Measurements from ENCODE around the gene TNFRSF21. TPM values are rescaled to one million over a fixed set of nuclear protein-coding genes. Genes with fewer than 3 reads are reported as not detected.
A peak's percentile ranks its signal among the peaks of the same experiment; 100 is the strongest.

TNFRSF21 gene
- total RNA-seq, 2 donors from 2014 or later, result 24.6 to 26.0 TPM

DNA sequence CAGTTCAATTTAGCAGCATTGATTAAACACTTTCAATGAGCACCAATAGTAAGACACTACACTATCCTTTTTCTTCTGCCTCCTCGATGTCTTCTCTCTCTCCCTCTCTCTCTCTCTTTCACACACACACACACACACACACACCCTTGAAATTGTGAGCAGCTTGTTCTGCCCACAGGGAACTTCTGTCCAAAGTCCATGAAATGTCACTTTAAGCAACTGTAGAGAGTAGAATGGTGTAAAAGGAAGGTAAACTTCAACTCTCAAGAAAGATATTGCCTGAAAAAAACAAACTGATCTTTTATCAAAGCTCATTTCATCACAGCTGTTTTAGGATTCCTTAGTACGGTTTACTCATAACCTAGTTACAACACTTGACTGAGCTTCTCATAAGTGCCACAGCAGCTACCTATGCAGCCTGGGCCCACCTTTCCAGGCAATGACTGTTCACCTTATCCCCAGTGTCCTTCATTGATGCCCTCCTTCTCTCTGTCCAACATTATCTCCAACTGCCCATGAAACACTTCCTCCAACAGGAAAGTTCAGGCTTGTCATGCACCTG lies 107.0 kb downstream of the TNFRSF21 start:
- H3K27ac ChIP-seq, result no peak overlapping the region
- WGBS, 2 donors, result 79 to 85% methylated on average over 2 of the region's 2 CpGs
- H3K9me3 ChIP-seq, result no peaks in the 10 kb centered on the region
- ATAC-seq, result no peak
- intact Hi-C loops (cut with DNase I), result no loop called here
- TF ChIP-seq POLR2A (IDR thresholded peaks at IDR 0.05), result no peak
- no peak for DNase-seq
- H3K27me3 ChIP-seq, result no peaks in the 10 kb centered on the region
- H3K4me1 ChIP-seq, result no peaks in the 10 kb centered on the region
- no peaks in the 10 kb centered on the region for H3K36me3 ChIP-seq (replicated peaks in 1 of 2; ENCODE audit: insufficient read depth in 1 of 2, low read depth in 2 of 2)
- H3K4me3 ChIP-seq, result no peak overlapping the region

GRCh38 chr6:47200536-47201334 lies 109.0 kb downstream of the TNFRSF21 start:
- DNase-seq, result no peak
- no peaks in the 10 kb centered on the region for H3K27me3 ChIP-seq
- no peak overlapping the region for H3K4me3 ChIP-seq
- 60 to 65% methylated on average over 3 of the region's 3 CpGs for WGBS, 2 donors
- H3K27ac ChIP-seq, result peak overlapping the region in 2 of 4 donors; percentile 23 to 47
- H3K36me3 ChIP-seq (replicated peaks in 1 of 2; ENCODE audit: insufficient read depth in 1 of 2, low read depth in 2 of 2), result no peaks in the 10 kb centered on the region
- intact Hi-C loops (cut with DNase I), result no loop called here
- no peak for ATAC-seq
- no peaks in the 10 kb centered on the region for H3K9me3 ChIP-seq
- TF ChIP-seq CTCF (IDR thresholded peaks at IDR 0.05), result no peak
- TF ChIP-seq POLR2A (IDR thresholded peaks at IDR 0.05), result no peak
- no peaks in the 10 kb centered on the region for H3K4me1 ChIP-seq

DNA sequence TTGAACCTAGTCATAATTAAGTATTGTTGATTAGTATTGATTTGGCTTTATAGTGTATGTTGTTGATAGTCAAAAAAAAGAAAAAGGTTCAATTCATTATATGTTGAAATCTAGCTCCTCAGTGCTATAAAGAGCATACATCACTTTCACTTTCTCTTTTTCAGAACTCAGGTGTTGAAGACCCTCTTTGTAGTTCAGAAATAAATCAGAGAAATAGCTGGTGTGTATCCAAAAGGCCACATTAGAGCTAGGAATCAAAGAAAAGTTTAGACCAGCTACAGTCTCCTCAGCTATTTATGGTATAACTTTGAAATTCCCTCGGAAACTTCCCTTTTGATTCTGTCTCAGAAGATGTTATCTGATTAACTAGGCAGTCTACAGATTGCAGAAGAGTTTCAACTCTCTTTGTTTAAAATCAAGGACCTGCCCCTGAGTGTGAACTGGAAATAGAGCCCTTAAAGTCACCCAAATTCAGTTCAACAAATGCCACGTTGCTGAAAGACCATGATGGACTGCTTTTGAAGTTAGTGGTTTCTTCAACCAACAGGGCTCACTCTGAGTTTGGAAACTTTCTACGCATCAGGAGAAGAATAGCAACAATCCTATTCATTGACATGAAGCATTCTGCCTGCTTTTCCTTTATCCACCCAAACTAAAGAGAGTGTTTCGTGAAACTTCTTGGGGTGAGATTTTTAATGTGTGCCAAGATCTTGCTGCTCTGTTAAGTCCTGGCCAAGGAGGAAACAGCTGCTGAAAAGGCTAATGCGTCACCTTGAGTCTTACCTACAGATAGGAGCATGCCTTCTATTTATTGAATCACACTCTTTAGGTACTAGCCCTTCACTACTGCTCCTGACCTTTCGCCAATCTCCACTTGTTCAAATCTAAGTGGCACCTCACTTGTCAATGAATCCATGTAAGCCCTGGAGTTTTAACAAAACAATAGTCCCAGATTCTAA lies 111.7 kb downstream of the TNFRSF21 start:
- H3K27ac ChIP-seq, result no peak overlapping the region
- H3K4me3 ChIP-seq, result peak overlapping the region in 1 of 2 donors; percentile 5
- TF ChIP-seq POLR2A (IDR thresholded peaks at IDR 0.05) (no peak), CTCF (IDR thresholded peaks at IDR 0.05) (no peak)
- H3K27me3 ChIP-seq, result no peaks in the 10 kb centered on the region
- DNase-seq, result peak in 1 of 4 donors; percentile 20
- ATAC-seq, result no peak
- 53 to 57% methylated on average over 6 of the region's 6 CpGs for WGBS, 2 donors
- no peaks in the 10 kb centered on the region for H3K4me1 ChIP-seq
- no peaks in the 10 kb centered on the region for H3K36me3 ChIP-seq (replicated peaks in 1 of 2; ENCODE audit: insufficient read depth in 1 of 2, low read depth in 2 of 2)
- no peaks in the 10 kb centered on the region for H3K9me3 ChIP-seq
- intact Hi-C loops (cut with DNase I), result no loop called here

GRCh38 chr6:47196113-47196512 lies 113.6 kb downstream of the TNFRSF21 start:
- no peak overlapping the region for H3K4me3 ChIP-seq
- intact Hi-C loops (cut with DNase I), result no loop called here
- no peak for DNase-seq
- H3K4me1 ChIP-seq, result no peaks in the 10 kb centered on the region
- no peaks in the 10 kb centered on the region for H3K9me3 ChIP-seq
- no peaks in the 10 kb centered on the region for H3K27me3 ChIP-seq
- H3K27ac ChIP-seq, result no peak overlapping the region
- ATAC-seq, result no peak
- no peak for TF ChIP-seq POLR2A (IDR thresholded peaks at IDR 0.05)
- TF ChIP-seq CTCF (IDR thresholded peaks at IDR 0.05), result no peak
- 78 to 84% methylated on average over 5 of the region's 5 CpGs for WGBS, 2 donors
- H3K36me3 ChIP-seq (replicated peaks in 1 of 2; ENCODE audit: insufficient read depth in 1 of 2, low read depth in 2 of 2), result no peaks in the 10 kb centered on the region

Data from body of pancreas (tissue), 4 donors.